ENCODE results near the gene RRAGA.
"Not testable (repeated sequence)": the region's sequence is repeated elsewhere in the genome, so short reads cannot be mapped to it uniquely, and the experiment has no call there.

Gene RRAGA, protein sequence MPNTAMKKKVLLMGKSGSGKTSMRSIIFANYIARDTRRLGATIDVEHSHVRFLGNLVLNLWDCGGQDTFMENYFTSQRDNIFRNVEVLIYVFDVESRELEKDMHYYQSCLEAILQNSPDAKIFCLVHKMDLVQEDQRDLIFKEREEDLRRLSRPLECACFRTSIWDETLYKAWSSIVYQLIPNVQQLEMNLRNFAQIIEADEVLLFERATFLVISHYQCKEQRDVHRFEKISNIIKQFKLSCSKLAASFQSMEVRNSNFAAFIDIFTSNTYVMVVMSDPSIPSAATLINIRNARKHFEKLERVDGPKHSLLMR
- total RNA-seq = 43.7 to 52.8 reads per million in 2 experiments

DNA sequence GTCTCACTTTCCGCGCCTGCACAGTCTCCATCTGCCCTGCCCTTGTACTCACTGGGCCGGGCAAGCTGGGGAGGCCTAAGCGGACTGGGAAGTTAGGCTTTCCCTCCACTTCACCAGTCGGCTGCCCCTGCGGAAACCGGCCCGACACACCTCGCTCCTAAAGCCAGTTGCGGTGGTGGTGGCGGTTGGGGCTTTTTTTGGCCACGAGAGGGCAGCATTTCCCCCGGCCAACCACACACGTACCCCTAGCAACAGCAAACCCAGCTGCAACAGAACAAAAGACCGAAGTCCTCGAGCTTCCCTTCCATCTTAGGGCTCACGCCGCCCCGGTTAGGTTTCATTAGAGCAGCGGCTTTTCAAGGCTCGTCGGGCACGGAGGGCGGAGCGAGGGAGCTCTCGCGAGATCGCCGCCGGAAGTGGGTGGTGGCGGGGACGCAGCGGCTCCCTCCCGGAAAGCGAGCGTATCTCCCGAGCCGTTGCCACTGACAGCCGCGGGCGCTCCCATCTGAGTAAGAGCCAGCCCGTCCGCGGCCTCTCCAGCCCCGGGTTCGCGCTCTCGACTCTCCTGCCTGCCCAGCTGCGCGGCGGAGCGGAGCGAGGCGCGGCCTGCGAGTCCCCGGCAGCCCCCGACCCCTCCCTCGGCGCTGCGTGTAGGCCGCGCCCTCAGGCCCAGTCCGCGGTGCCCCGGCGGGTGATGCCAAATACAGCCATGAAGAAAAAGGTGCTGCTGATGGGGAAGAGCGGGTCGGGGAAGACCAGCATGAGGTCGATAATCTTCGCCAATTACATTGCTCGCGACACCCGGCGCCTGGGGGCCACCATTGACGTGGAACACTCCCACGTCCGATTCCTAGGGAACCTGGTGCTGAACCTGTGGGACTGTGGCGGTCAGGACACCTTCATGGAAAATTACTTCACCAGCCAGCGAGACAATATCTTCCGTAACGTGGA, at the start of gene RRAGA:
Gene RRAGA, plus strand, starts transcription at position 462 of the 951 bp plus-strand sequence. Its CDS starts 233 bp downstream, at position 695.
- DNase-seq (ENCODE audit: low read depth) = peak; percentile 92

DNA sequence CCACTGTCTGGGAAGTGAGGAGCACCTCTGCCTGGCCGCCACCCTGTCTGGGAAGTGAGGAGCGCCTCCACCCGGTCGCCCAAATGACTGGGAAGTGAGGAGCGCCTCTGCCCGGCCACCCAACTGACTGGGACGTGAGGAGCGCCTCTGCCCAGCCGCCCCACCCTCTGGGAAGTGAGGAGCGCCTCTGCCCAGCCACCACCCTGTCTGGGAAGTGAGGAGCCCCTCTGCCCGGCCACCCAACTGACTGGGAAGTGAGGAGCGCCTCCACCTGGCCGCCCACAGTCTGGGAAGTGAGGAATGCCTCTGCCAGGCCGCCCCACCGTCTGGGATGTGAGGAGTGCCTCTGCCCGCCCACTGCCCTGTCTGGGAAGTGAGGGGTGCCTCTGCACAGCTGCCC, 49.1 kb upstream of the RRAGA start:
- no peak for DNase-seq (ENCODE audit: low read depth)

DNA sequence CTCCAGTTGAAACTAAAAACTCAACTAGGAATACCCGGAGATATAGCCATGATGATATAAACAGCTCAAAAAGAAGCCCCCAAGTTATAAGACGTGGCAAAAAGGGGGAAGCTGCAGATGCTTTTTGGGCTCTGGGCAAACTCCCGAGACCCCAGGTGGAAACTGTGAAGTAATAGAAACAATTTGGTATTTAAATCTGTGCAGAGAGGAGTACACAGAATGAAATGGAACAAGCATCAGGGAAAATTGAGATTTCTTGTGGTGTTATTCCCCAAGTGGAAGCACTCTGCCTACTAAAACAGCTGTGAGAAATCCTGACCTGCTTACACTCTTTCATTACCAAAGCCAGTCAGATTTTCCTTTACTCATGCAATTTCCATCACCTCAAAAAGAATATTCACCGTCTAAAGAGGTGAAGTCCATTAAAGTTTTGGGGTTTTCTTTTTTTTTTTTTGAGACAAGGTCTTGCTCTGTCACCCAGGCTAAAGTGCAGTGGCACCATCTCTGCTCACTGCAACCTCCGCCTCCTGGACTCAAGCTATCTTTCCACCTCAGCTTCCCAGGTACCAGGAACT, 39.7 kb upstream of the RRAGA start:
- DNase-seq (ENCODE audit: low read depth) = no peak

DNA sequence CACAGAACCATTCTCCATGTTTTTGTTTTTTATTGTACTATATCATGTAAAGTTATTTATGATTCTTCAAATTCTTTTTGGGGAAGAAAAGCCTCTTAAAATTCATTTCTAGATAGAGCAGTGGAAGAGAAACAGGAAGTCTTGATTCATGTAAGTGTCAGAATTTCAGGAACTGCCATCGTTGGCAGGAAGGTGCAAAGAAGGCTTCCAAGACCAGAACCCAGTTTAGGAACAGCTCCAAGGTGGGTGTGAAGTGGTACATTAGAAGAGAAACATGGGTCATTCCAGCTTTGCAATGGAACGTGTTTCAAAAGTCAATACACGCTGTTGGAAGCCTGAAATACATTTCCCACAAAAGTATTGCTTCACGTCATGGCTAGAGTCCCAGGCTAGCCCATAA, 31.0 kb upstream of the RRAGA start:
- no peak for DNase-seq (ENCODE audit: low read depth)

DNA sequence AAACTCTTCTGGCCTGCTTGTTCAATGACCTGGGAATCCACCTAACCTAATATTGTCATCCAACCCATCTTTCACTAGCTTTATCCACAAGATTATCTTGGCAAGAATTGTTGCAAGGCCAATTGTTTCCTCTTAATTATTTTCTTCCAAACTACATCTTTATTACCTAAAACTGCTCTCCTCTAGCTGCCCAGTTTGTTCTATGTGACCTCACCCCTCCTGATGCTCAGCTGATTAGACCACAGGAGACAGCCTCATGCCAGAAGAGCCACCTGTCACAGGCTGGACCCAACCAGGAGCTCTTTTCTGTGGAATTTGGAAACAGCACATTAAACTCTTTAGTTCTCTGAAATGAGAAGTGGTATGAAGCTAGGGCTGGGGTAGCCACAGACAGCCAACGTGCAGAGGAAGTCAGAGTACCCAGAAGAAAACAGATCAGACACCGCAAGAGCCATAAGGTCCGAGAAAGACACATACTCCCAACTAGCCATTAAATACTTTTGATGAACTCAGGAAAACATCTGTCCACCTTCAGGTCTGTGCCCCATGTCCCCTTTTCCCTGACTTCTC, 28.3 kb upstream of the RRAGA start:
- DNase-seq (ENCODE audit: low read depth) = no peak

DNA sequence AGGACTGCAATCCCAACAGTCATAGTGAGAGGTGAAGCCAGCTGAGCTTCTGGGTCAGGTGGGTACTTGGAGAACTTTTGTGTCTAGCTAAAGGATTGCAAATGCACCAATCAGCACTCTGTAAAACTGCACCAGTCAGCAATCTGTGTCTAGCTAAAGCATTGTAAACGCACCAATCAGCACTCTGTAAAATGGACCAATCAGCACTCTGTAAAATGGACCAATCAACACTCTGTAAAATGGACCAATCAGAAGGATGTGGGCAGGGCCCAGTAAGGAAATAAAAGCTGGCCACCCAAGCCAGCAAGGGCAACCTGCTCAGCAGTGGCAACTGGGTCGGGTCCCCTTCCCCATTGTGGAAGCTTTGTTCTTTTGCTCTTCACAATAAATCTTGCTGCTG, 27.6 kb upstream of the RRAGA start:
- not testable (repeated sequence) for DNase-seq (ENCODE audit: low read depth)

DNA sequence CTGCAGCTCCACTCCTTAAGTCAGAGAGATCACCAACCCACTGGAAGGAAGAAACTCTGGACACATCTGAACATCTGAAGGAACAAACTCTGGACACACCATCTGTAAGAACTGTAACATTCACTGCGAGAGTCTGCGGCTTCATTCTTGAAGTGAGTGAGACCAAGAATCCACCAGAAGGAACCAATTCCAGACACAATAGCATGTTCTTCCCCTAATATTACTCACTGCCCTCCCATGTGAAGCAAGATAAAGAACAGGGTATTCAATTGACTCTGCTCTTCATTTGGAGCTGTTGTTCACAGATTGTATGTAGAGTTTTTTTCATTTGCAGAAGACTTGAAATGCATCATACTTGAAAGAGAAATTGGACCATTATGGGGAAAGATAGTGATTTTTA, 27.0 kb upstream of the RRAGA start:
- no peak for DNase-seq (ENCODE audit: low read depth)

DNA sequence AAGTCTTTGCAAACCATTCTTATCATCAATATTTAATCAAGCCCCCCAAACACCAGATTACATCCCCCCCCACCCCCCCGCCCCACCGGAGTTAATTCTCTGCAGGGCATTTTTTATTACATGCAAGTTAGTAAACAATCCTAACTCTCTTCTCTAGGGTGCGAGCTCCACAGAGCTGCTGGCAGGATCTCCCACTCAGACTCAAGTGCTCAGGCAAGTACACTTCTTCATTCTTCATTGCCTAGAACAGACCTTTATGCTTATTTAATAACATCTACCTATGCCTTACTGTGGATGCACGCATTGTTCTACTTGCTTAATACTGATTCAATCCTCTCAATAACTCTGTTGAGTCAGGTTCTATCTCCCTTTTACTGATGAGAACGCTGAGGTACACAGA, 26.1 kb upstream of the RRAGA start:
- no peak for DNase-seq (ENCODE audit: low read depth)

DNA sequence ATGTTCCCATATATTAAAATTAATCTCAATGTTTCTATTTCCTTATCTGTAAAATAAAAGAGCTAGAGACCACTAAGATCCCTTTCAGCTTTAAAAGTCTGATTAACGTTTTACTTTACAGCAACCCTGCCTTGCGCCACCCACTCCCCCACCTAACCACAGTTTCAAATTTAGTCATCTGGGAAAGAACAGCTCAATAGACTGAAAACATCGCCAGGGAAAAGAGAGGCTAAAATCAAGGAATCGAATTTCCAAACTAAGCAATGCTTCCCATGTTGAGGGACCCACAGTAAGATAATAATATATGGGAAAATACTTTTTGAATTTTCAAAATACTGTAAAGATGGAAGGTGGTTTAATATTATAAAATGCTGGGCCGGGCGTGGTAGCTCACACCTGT, 22.9 kb upstream of the RRAGA start:
- no peak for DNase-seq (ENCODE audit: low read depth)

DNA sequence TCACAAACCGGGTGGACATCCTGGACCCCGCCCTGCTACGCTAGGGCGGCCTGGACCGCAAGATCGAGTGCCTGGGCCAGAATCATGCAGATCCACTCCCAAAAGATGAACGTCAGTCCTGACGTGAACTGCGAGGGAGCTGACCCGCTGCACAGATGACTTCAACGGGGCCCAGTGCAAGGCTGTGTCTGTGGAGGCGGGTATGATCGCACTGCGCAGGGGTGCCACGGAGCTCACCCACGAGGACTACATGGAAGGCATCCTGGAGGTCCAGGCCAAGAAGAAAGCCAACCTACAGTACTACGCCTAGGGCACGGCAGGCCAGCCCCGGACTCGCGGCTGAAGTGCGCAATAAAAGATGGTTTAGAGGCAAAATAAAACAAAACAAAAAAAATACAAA, 21.4 kb upstream of the RRAGA start:
- DNase-seq (ENCODE audit: low read depth) = no peak

DNA sequence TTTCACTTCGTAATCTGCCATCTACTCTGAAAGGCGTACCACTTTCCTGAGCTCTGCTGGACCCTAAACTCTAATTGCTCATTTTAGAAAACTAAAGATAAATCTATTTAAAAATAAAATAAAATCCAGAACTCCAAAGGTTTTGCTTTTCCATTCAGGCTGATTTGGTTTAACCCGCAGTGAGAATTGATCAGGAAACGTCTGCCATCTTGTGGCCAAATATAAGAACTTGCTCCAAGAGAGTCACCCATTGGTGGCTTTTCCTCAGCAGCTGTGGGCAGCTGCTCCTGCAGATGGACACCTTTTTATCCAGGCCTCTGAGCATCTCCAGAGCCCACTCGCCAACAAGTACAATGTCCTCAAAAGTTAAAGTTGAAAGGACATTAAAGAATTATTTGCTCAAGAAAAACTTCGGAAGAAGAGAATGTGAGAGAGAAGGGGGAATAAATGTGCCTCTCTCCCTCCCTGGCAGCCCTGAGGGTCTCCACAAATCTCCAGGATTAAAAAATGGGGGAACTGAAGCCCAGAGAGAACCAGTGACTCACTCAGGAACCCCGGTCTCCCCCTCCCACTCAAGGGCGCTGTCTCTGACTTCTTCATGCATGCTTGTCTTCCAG, 20.3 kb upstream of the RRAGA start:
- DNase-seq (ENCODE audit: low read depth) = no peak

DNA sequence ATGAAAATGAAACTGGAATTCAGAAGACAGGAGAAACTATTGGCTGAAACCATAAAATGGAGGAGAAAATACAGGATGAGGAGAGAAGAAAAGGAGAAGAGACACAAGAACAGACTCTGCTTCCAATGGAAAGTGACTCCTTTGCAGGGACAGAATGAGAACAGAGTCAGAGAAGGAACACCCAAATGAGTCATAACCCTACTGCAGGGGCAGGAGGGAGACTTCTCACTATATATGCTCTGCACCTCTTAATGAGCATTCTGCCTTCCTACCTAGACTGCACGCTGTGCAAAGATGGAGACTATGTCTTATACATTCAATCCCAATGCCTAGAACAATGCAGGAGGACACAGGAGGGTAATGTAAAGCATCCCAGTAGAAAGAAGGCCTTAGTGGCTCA, 18.3 kb upstream of the RRAGA start:
- no peak for DNase-seq (ENCODE audit: low read depth)

DNA sequence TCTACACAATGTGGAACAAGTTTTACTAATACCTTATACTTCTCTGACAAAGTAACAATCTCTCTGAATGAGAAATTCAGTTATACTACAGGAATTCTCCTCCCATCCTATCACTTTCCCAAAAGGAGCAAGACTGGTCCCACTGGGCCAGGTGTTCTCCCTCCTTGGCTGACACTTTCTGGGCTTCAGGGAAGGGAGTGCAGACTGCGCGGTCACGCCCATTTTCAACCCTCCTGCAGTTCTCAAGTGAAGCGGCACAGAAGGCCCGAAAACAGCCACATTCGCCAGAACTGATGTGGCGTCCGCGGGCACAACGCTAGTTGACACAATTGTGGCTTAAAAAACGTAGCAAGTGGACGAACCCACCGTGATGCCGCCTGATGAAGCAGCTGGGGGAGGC, 16.8 kb upstream of the RRAGA start:
- DNase-seq (ENCODE audit: low read depth) = no peak

DNA sequence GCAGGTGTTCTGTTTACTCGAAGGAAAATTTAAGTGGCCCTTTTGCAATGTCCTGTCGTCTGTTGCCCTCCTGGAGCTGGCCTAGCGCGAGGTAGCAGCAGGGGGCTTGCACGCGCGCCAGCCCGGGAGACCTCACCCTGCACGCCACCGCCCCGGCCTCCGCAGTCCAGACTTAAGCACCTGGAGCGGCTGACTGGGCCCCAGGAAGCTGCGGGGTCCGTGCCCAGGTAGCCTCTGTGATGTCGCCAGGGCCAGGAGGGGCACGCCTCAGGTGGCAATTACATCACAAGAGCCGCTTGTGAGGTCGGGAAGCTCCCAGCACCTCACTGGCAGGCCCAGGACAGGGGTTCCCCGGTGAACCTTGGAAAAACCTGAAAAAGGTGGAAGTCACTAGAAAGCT, 16.2 kb upstream of the RRAGA start, which contains the start of gene SAXO1:
Gene SAXO1, minus strand, starts transcription at position 195 of the 400 bp plus-strand sequence. CDS start 301 bp downstream, outside the sequence.
- no peak for DNase-seq (ENCODE audit: low read depth)

DNA sequence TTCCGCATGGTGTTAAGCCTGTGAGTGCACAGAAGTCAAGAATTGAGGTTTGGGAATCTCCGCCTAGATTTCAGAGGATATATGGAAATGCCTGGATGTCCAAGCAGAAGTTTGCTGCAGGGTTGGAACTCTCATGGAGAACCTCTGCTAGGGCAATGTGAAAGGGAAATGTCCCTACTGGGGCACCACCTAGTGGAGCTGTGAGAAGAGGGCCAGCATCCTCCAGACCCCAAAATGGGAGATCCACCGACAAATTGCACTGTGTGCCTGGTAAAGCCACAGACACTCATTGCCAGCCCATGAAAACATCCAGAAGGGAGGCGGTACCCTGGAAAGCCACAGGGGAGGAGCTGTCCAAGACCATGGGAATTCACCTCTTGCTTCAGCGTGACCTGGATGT, 12.6 kb upstream of the RRAGA start:
- no peak for DNase-seq (ENCODE audit: low read depth)

DNA sequence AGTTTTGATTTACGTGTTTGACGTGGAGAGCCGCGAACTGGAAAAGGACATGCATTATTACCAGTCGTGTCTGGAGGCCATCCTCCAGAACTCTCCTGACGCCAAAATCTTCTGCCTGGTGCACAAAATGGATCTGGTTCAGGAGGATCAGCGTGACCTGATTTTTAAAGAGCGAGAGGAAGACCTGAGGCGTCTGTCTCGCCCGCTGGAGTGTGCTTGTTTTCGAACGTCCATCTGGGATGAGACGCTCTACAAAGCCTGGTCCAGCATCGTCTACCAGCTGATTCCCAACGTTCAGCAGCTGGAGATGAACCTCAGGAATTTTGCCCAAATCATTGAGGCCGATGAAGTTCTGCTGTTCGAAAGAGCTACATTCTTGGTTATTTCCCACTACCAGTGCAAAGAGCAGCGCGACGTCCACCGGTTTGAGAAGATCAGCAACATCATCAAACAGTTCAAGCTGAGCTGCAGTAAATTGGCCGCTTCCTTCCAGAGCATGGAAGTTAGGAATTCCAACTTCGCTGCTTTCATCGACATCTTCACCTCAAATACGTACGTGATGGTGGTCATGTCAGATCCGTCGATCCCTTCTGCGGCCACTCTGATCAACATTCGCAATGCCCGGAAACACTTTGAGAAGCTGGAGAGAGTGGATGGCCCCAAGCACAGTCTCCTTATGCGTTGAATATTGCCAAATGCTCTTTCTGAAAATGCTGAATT, 850 bp downstream of the RRAGA start:
- DNase-seq (ENCODE audit: low read depth) = no peak

DNA sequence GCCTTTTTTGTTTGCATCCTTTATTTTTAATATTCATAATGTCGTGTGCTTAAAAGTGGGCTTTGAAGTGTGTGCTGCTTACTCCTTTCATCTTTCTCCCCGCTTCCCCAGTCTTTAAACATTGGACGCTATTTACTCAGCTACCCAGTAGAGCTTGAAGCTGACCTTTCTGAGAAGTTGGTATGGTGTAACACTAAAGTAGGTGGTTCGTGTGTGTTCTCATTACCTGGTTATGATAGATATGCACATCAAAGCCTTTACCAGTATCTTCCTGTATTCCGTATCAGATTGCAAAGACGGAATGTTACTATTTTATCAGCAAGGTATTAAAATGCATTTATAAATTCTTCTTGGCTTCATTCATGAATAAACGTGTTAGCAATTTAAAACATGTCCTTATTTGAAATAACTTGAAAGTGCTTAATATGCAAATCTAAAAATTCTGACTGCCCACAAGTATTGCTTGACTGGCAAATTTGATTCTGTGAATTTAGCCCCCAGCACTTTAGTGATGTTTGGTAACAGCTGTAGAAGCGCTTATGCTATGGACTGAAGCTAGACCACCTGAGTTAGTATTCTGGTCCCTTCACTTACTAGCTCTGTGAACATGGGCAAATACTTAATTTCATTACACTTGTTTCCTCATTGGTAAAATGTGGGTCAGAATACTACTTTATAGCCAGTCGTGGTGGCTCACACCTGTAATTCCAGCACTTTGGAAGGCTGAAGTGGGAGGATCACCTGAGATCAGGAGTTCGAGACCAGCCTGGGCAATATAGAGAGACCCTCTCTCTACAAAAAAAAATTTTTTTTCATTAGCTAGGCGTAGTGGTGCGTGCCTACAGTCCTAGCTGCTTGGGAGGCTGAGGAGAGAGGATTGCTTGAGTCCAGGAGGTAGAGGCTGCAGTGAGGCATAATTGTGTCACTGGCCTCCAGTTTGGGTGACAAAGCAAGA, 1.7 kb downstream of the RRAGA start:
- DNase-seq (ENCODE audit: low read depth) = no peak

DNA sequence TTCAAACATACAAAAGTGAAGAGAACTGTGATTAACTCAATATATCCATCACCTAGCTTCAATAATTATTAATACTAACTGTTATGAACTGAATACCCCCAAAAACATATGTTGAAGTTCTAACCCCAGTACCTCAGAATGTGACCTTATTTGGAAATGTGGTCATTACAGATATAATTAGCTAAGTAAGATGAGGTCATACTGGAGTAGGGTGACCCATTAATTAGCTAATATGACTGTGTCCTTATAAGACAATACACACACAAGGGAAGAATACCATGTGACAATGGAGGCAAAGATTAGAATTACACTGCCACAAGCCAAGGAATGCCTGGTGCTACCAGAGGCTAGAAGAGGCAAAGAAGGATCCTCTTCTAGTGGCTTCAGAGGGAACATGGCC, 7.8 kb downstream of the RRAGA start:
- no peak for DNase-seq (ENCODE audit: low read depth)

DNA sequence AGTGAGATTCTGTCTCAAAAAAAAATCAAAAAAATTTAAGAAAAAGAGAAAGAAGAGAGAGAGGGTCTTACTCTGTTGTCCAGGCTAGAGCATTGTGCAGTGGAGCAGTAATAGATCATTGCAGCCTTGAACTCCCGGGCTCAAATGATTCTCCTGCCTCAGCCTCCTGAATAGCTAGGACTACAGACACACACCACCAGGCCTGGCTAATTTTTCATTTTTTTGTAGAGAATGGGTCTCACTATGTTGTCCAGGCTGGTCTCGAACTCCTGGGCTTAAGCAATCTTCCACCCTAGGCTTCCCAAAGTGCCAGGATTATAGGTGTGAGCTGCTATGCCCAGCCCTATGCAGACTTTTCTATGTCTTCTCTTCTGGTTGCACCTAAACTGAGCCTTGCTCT, 25.0 kb downstream of the RRAGA start:
- no peak for DNase-seq (ENCODE audit: low read depth)

DNA sequence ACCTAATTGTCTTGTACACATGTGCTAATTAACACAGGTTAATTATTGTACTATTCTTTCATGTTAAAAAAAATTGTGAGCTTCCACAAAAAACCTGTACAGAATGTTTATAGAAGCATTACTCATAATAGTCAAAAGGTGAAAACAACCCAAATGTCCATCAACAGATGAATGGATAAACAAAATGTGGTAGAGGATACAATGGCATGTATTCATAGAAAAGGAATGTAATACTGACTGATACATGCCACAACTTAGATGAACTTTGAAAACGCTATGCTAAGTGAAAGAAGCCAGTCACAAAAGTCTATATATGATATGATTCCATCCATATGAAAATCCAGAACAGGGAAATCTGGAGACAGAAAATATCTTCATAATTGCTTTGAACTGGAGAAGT, 25.6 kb downstream of the RRAGA start:
- DNase-seq (ENCODE audit: low read depth) = no peak

Measured in T follicular helper cell (primary cell).